Esophagus muscularis mucosa (tissue), 3 donors: Measurements from ENCODE around the gene AZGP1.

Experiments used
- CTCF ChIP-seq, 3 experiments: fragments of 200-600 bp in 2 of 3; fragments of 450-650 bp in 1 of 3; sonication (generic) in 2 of 3; IDR thresholded peaks; one replicate each; pipeline ENCODE4 v1.5.1; 2017 to 2019; ENCODE audit warnings: antibody characterized with exemption in 3 of 3, mild to moderate bottlenecking in 2 of 3, moderate library complexity in 1 of 3
- POLR2A ChIP-seq: fragments of 450-650 bp; IDR thresholded peaks from one replicate; pipeline ENCODE4 v1.6.1; 2017; ENCODE audit warnings: antibody characterized with exemption, moderate library complexity, mild to moderate bottlenecking, low read depth

- no peak for TF ChIP-seq POLR2A
- no peak for TF ChIP-seq CTCF (IDR thresholded peaks at IDR 0.05)
Measured at GRCh38 chr7:100021297-100021696, 45.5 kb upstream of the AZGP1 start.
